SK-N-SH (cell line): Measurements from ENCODE around the gene OR6C2. TPM values are rescaled to one million over a fixed set of nuclear protein-coding genes. Genes with fewer than 3 reads are reported as not detected.

Experiments used
- CTCF ChIA-PET: fragments of 300-600, 350-600 bp; formaldehyde crosslinking; extraction: SDS; loops from one replicate; lab custom pipeline; 2021; lab: Yijun Ruan, JAX
- POLR2A ChIA-PET: fragments of 350-600 bp; sonication (Branson Sonifier 250); formaldehyde crosslinking; extraction: SDS; loops from one replicate; lab custom pipeline; 2020; ENCODE audit warnings: antibody characterized with exemption, inconsistent platforms; lab: Yijun Ruan, JAX
- DNase-seq: peaks from one replicate; pipeline ENCODE4 v3.0.0; 2012
- H2AFZ ChIP-seq: fragments of 200-600 bp; sonication (generic); 2 replicates; pipeline ENCODE4 v1.8.1; 2016; ENCODE audit warnings: antibody characterized with exemption, mild to moderate bottlenecking, low read depth
- H3F3A ChIP-seq: fragments of 200-600 bp; sonication (generic); replicated peaks from 2 replicates; pipeline ENCODE3; 2016; ENCODE audit warnings: antibody characterized with exemption, mild to moderate bottlenecking; ENCODE audit not compliant: insufficient read depth
- H3K27ac ChIP-seq, 2 experiments: fragments of 200-500 bp in 1 of 2; fragments of 200-600 bp in 1 of 2; sonication (Bioruptor generic) in 1 of 2; sonication (generic), shearing (Covaris generic) in 1 of 2; 2 replicates each; pipeline versions ENCODE4 v1.5.1 to v1.6.1; 2014 to 2016; ENCODE audit warnings: low read depth in 2 of 2, inconsistent platforms in 1 of 2, low read length in 1 of 2, mild to moderate bottlenecking in 1 of 2, mixed read lengths in 1 of 2
- H3K27me3 ChIP-seq: fragments of 200-600 bp; sonication (generic), shearing (Covaris generic); 2 replicates; pipeline ENCODE4 v1.6.1; 2016; ENCODE audit warnings: mixed run types; ENCODE audit not compliant: insufficient read depth
- H3K36me3 ChIP-seq, 2 experiments: fragments of 200-500 bp in 1 of 2; fragments of 200-600 bp in 1 of 2; sonication (Bioruptor generic) in 1 of 2; sonication (generic) in 1 of 2; replicated peaks in 1 of 2; 2 replicates each; pipeline versions ENCODE3 to v1.5.1; 2014 to 2016; ENCODE audit warnings: low read length in 1 of 2, mild to moderate bottlenecking in 1 of 2; ENCODE audit not compliant: insufficient read depth in 2 of 2, control insufficient read depth in 1 of 2
- H3K4me1 ChIP-seq, 2 experiments: fragments of 200-500 bp in 1 of 2; fragments of 200-600 bp in 1 of 2; sonication (Bioruptor generic) in 1 of 2; sonication (generic), shearing (Covaris generic) in 1 of 2; 2 replicates each; pipeline versions ENCODE4 v1.5.1 to v1.6.1; 2014 to 2016; ENCODE audit warnings: low read depth in 1 of 2, low read length in 1 of 2, mixed run types in 1 of 2; ENCODE audit not compliant: insufficient read depth in 2 of 2, control insufficient read depth in 1 of 2
- H3K4me2 ChIP-seq: fragments of 200-600 bp; sonication (generic), shearing (Covaris generic); 2 replicates; pipeline ENCODE4 v1.6.1; 2017; ENCODE audit warnings: mixed run types
- H3K4me3 ChIP-seq, 2 experiments: fragments of 200-500 bp in 1 of 2; fragments of 200-600 bp in 1 of 2; sonication (Bioruptor generic) in 1 of 2; sonication (generic), shearing (Covaris generic) in 1 of 2; 2 replicates each; pipeline versions ENCODE4 v1.5.1 to v1.8.1; 2014 to 2016; ENCODE audit warnings: low read depth in 2 of 2, inconsistent platforms in 1 of 2, low read length in 1 of 2, mild to moderate bottlenecking in 1 of 2, mixed read lengths in 1 of 2, moderate library complexity in 1 of 2
- H3K79me2 ChIP-seq: fragments of 200-600 bp; sonication (generic); 2 replicates; pipeline ENCODE4 v1.8.1; 2017; ENCODE audit warnings: mild to moderate bottlenecking; ENCODE audit not compliant: insufficient read depth
- H3K9ac ChIP-seq: fragments of 200-600 bp; sonication (generic); 2 replicates; pipeline ENCODE4 v1.6.1; 2017; ENCODE audit warnings: mixed run types
- H3K9me2 ChIP-seq: fragments of 200-600 bp; sonication (generic); 2 replicates; pipeline ENCODE4 v1.6.1; 2017; ENCODE audit warnings: mixed run types
- H3K9me3 ChIP-seq: fragments of 200-600 bp; sonication (generic); 2 replicates; pipeline ENCODE4 v1.6.1; 2017; ENCODE audit warnings: mixed run types, mild to moderate bottlenecking, moderate library complexity
- H4K20me1 ChIP-seq: fragments of 200-600 bp; sonication (generic); 2 replicates; pipeline ENCODE4 v1.6.1; 2017; ENCODE audit warnings: mild to moderate bottlenecking, mixed run types; ENCODE audit not compliant: insufficient read depth
- CHD2 ChIP-seq: fragments of 150-350 bp; IDR thresholded peaks from 2 replicates; pipeline ENCODE4 v1.6.1; 2018; ENCODE audit warnings: low read length; ENCODE audit not compliant: partially characterized antibody
- ELF1 ChIP-seq: IDR thresholded peaks from 2 replicates; pipeline ENCODE4 v1.4.0; 2012
- FOXJ3 ChIP-seq: sonication (generic); formaldehyde crosslinking; IDR thresholded peaks from 2 replicates; pipeline ENCODE4 v1.5.1; 2020; ENCODE audit warnings: mild to moderate bottlenecking, missing genetic modification reagents
- FOXM1 ChIP-seq: IDR thresholded peaks from 2 replicates; pipeline ENCODE4 v1.4.0; 2012; ENCODE audit warnings: low read depth, mild to moderate bottlenecking
- IRF3 ChIP-seq: fragments of 150-350 bp; IDR thresholded peaks from 2 replicates; pipeline ENCODE4 v1.6.1; 2016; ENCODE audit warnings: mild to moderate bottlenecking, low read depth, low read length
- JUND ChIP-seq: IDR thresholded peaks from 2 replicates; pipeline ENCODE4 v1.4.0; 2012
- MEF2A ChIP-seq: IDR thresholded peaks from 2 replicates; pipeline ENCODE4 v1.4.0; 2012; ENCODE audit warnings: low read depth, borderline replicate concordance
- NRF1 ChIP-seq: IDR thresholded peaks from 2 replicates; pipeline ENCODE4 v1.6.1; 2012; ENCODE audit warnings: low read depth, mild to moderate bottlenecking, low read length
- RFX5 ChIP-seq: IDR thresholded peaks from 2 replicates; pipeline ENCODE4 v1.6.1; 2012; ENCODE audit warnings: mild to moderate bottlenecking, improper control_type of control experiment, low read length
- TAF1 ChIP-seq: IDR thresholded peaks from 2 replicates; pipeline ENCODE4 v1.6.1; 2012; ENCODE audit warnings: low read depth, mild to moderate bottlenecking, low read length, moderate library complexity, borderline replicate concordance
- TCF12 ChIP-seq: IDR thresholded peaks from 2 replicates; pipeline ENCODE4 v1.4.0; 2012
- TEAD4 ChIP-seq: IDR thresholded peaks from 2 replicates; pipeline ENCODE4 v1.4.0; 2012; ENCODE audit warnings: mild to moderate bottlenecking, borderline replicate concordance; ENCODE audit not compliant: insufficient read depth
- WGBS: methylation state at CpG from one replicate; pipeline ENCODE4 v1.1.6; 2017; ENCODE audit warnings: low lambda C conversion rate; 5-methylcytosine and 5-hydroxymethylcytosine counted together
- polyA plus RNA-seq, 3 experiments: library from polyadenylated mRNA; depleted of rRNA; stranded (reverse); fragments of >200 nt; gene quantifications; 2 replicates each; pipeline ENCODE4 v1.2.3, GENCODE V29; 2012
- TF ChIP-seq, protein P1 (sequence below): IDR thresholded peaks from 2 replicates; pipeline ENCODE4 v1.4.0; 2012; ENCODE audit warnings: low read depth, borderline replicate concordance
- TF ChIP-seq, protein P2 (sequence below): IDR thresholded peaks from 2 replicates; pipeline ENCODE4 v1.6.1; 2012; ENCODE audit warnings: mild to moderate bottlenecking, low read depth, low read length, moderate library complexity
- TF ChIP-seq, protein P3 (sequence below): IDR thresholded peaks from 2 replicates; pipeline ENCODE4 v1.4.0; 2012; ENCODE audit warnings: low read depth, borderline replicate concordance
- TF ChIP-seq, protein P4 (sequence below): IDR thresholded peaks from 2 replicates; pipeline ENCODE4; 2012
- TF ChIP-seq, protein P5 (sequence below): fragments of 200-600 bp; sonication (generic); IDR thresholded peaks from 2 replicates; pipeline ENCODE4 v1.6.1; 2017; ENCODE audit warnings: antibody characterized with exemption, mild to moderate bottlenecking, moderate library complexity

The OR6C2 gene
- polyA plus RNA-seq, 1 of the 3 experiments (the other 2 are of a cell fraction), result not detected

DNA sequence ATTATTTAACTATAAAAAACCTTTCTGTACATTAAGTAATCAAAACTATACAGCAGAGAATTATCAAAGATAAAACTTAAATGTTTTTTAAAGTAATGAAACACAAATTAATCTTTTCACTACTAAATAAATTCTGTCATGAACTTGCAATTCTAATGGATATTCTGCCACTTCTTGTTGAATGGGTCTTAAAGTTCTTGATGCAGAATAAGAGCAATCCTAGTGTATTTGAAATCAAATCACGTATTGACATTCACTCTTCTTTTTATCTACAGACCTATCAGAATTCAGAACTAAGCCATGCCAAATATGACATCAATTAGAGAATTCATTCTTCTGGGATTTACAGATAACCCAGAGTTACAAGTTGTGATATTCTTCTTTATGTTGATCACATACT, 43.6 kb upstream of the OR6C2 start, which contains the start of gene OR6C65:
TSS of gene OR6C65 (plus strand) at position 301 of the 400 bp plus-strand sequence. CDS start at position 301, 0 bp downstream.
- CTCF ChIA-PET, result no interaction called here
- Histone ChIP-seq H2AFZ (no peak within 1 kb of the TSS), H3K4me1 (no peaks in the 10 kb centered on the region), H3K4me3 (no peak within 1 kb of the TSS), H3K27me3 (no peaks in the 10 kb centered on the region), H3K4me2 (no peak within 1 kb of the TSS), H3K79me2 (no peaks in the 10 kb centered on the region), H3K9ac (no peak within 1 kb of the TSS), H3K27ac (no peak within 1 kb of the TSS), H3K36me3 (no peaks in the 10 kb centered on the region), H4K20me1 (no peaks in the 10 kb centered on the region), H3F3A (no peaks in the 10 kb centered on the region), H3K9me3 (no peaks in the 10 kb centered on the region)
- POLR2A ChIA-PET, result no interaction called here
- no peak for DNase-seq
- 0% methylated on average over 1 of the region's 1 CpG for WGBS
- TF ChIP-seq TCF12 (no peak), IRF3 (no peak), ELF1 (no peak), TEAD4 (no peak), MEF2A (no peak), TAF1 (no peak), NRF1 (no peak), RFX5 (no peak), FOXJ3 (CRISPR knock-in tag) (no peak), JUND (no peak), FOXM1 (no peak), CHD2 (no peak)
- TF ChIP-seq, protein P1, sequence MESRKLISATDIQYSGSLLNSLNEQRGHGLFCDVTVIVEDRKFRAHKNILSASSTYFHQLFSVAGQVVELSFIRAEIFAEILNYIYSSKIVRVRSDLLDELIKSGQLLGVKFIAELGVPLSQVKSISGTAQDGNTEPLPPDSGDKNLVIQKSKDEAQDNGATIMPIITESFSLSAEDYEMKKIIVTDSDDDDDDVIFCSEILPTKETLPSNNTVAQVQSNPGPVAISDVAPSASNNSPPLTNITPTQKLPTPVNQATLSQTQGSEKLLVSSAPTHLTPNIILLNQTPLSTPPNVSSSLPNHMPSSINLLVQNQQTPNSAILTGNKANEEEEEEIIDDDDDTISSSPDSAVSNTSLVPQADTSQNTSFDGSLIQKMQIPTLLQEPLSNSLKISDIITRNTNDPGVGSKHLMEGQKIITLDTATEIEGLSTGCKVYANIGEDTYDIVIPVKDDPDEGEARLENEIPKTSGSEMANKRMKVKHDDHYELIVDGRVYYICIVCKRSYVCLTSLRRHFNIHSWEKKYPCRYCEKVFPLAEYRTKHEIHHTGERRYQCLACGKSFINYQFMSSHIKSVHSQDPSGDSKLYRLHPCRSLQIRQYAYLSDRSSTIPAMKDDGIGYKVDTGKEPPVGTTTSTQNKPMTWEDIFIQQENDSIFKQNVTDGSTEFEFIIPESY, result no peak
- TF ChIP-seq, protein P2, sequence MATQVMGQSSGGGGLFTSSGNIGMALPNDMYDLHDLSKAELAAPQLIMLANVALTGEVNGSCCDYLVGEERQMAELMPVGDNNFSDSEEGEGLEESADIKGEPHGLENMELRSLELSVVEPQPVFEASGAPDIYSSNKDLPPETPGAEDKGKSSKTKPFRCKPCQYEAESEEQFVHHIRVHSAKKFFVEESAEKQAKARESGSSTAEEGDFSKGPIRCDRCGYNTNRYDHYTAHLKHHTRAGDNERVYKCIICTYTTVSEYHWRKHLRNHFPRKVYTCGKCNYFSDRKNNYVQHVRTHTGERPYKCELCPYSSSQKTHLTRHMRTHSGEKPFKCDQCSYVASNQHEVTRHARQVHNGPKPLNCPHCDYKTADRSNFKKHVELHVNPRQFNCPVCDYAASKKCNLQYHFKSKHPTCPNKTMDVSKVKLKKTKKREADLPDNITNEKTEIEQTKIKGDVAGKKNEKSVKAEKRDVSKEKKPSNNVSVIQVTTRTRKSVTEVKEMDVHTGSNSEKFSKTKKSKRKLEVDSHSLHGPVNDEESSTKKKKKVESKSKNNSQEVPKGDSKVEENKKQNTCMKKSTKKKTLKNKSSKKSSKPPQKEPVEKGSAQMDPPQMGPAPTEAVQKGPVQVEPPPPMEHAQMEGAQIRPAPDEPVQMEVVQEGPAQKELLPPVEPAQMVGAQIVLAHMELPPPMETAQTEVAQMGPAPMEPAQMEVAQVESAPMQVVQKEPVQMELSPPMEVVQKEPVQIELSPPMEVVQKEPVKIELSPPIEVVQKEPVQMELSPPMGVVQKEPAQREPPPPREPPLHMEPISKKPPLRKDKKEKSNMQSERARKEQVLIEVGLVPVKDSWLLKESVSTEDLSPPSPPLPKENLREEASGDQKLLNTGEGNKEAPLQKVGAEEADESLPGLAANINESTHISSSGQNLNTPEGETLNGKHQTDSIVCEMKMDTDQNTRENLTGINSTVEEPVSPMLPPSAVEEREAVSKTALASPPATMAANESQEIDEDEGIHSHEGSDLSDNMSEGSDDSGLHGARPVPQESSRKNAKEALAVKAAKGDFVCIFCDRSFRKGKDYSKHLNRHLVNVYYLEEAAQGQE, result no peak
- TF ChIP-seq, protein P3, sequence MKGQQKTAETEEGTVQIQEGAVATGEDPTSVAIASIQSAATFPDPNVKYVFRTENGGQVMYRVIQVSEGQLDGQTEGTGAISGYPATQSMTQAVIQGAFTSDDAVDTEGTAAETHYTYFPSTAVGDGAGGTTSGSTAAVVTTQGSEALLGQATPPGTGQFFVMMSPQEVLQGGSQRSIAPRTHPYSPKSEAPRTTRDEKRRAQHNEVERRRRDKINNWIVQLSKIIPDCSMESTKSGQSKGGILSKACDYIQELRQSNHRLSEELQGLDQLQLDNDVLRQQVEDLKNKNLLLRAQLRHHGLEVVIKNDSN, result no peak
- TF ChIP-seq, protein P4, sequence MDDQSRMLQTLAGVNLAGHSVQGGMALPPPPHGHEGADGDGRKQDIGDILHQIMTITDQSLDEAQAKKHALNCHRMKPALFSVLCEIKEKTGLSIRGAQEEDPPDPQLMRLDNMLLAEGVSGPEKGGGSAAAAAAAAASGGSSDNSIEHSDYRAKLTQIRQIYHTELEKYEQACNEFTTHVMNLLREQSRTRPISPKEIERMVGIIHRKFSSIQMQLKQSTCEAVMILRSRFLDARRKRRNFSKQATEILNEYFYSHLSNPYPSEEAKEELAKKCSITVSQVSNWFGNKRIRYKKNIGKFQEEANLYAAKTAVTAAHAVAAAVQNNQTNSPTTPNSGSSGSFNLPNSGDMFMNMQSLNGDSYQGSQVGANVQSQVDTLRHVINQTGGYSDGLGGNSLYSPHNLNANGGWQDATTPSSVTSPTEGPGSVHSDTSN, result no peak
- TF ChIP-seq, protein P5, sequence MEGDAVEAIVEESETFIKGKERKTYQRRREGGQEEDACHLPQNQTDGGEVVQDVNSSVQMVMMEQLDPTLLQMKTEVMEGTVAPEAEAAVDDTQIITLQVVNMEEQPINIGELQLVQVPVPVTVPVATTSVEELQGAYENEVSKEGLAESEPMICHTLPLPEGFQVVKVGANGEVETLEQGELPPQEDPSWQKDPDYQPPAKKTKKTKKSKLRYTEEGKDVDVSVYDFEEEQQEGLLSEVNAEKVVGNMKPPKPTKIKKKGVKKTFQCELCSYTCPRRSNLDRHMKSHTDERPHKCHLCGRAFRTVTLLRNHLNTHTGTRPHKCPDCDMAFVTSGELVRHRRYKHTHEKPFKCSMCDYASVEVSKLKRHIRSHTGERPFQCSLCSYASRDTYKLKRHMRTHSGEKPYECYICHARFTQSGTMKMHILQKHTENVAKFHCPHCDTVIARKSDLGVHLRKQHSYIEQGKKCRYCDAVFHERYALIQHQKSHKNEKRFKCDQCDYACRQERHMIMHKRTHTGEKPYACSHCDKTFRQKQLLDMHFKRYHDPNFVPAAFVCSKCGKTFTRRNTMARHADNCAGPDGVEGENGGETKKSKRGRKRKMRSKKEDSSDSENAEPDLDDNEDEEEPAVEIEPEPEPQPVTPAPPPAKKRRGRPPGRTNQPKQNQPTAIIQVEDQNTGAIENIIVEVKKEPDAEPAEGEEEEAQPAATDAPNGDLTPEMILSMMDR, result no peak
- TF ChIP-seq, all 33 proteins: peak for 0
- H3K9me2 ChIP-seq, result no peaks in the 10 kb centered on the region
